ENCODE measurements around the gene FAM117B. TPM values are rescaled to one million over a fixed set of nuclear protein-coding genes. Genes with fewer than 3 reads are reported as not detected.

FAM117B gene
- total RNA-seq, 2 donors from 2014 or later: 7.0 to 17.1 TPM

- Histone ChIP-seq H3K4me3 (no peak overlapping the region), H3K27ac (no peak overlapping the region), H3K9me3 (no peaks in the 10 kb centered on the region), H3K27me3 (no peaks in the 10 kb centered on the region), H3K4me1 (no peaks in the 10 kb centered on the region), H3K36me3 (replicated peaks in 1 of 2; ENCODE audit: insufficient read depth in 1 of 2, low read depth in 2 of 2) (no peaks in the 10 kb centered on the region)
- no peak for TF ChIP-seq POLR2A (IDR thresholded peaks at IDR 0.05)
- TF ChIP-seq CTCF (IDR thresholded peaks at IDR 0.05): no peak
- ATAC-seq: no peak
- 82 to 89% methylated on average over 3 of the region's 3 CpGs for WGBS, 2 donors
- DNase-seq: no peak
- intact Hi-C loops (cut with DNase I): no loop called here
Observed at GRCh38 chr2:202764991-202765390, 130.2 kb downstream of the FAM117B start.

GRCh38 chr2:202765436-202765835 lies 130.7 kb downstream of the FAM117B start:
- Histone ChIP-seq H3K4me1 (no peaks in the 10 kb centered on the region), H3K27ac (no peak overlapping the region), H3K4me3 (no peak overlapping the region), H3K27me3 (no peaks in the 10 kb centered on the region), H3K36me3 (replicated peaks in 1 of 2; ENCODE audit: insufficient read depth in 1 of 2, low read depth in 2 of 2) (no peaks in the 10 kb centered on the region), H3K9me3 (no peaks in the 10 kb centered on the region)
- ATAC-seq (no peak), DNase-seq (no peak)
- TF ChIP-seq POLR2A (IDR thresholded peaks at IDR 0.05) (no peak), CTCF (IDR thresholded peaks at IDR 0.05) (no peak)
- intact Hi-C loops (cut with DNase I): no loop called here
- 84 to 92% methylated on average over 4 to 5 of the region's 5 CpGs for WGBS, 2 donors

- no peak overlapping the region for H3K27ac ChIP-seq
- intact Hi-C loops (cut with DNase I): no loop called here
- TF ChIP-seq POLR2A (IDR thresholded peaks at IDR 0.05) (no peak), CTCF (IDR thresholded peaks at IDR 0.05) (no peak)
- no peak for ATAC-seq
- peaks cover 9% of the 10 kb centered on the region for H3K4me1 ChIP-seq
- H3K4me3 ChIP-seq: no peak overlapping the region
- no peaks in the 10 kb centered on the region for H3K9me3 ChIP-seq
- DNase-seq: no peak
- H3K36me3 ChIP-seq (replicated peaks in 1 of 2; ENCODE audit: insufficient read depth in 1 of 2, low read depth in 2 of 2): no peaks in the 10 kb centered on the region
- no peaks in the 10 kb centered on the region for H3K27me3 ChIP-seq
Observed at GRCh38 chr2:202768273-202768672, 133.5 kb downstream of the FAM117B start.

GRCh38 chr2:202769201-202769600 lies 134.4 kb downstream of the FAM117B start:
- TF ChIP-seq CTCF (IDR thresholded peaks at IDR 0.05) (no peak), POLR2A (IDR thresholded peaks at IDR 0.05) (no peak)
- DNase-seq: no peak
- ATAC-seq: no peak

GRCh38 chr2:202771336-202771735 lies 136.6 kb downstream of the FAM117B start:
- TF ChIP-seq CTCF (IDR thresholded peaks at IDR 0.05): no peak
- TF ChIP-seq POLR2A (IDR thresholded peaks at IDR 0.05): no peak
- no peak for ATAC-seq
- intact Hi-C loops (cut with DNase I): no loop called here

More at GRCh38 chr2:202769201-202769600, 134.4 kb downstream of the FAM117B start:
- no peaks in the 10 kb centered on the region for H3K9me3 ChIP-seq
- H3K4me1 ChIP-seq: peaks cover 9% of the 10 kb centered on the region
- no peaks in the 10 kb centered on the region for H3K27me3 ChIP-seq
- H3K36me3 ChIP-seq (replicated peaks in 1 of 2; ENCODE audit: insufficient read depth in 1 of 2, low read depth in 2 of 2): no peaks in the 10 kb centered on the region
- H3K4me3 ChIP-seq: no peak overlapping the region
- intact Hi-C loops (cut with DNase I): no loop called here
- no peak overlapping the region for H3K27ac ChIP-seq

More at GRCh38 chr2:202771336-202771735, 136.6 kb downstream of the FAM117B start:
- H3K9me3 ChIP-seq: no peaks in the 10 kb centered on the region
- no peak overlapping the region for H3K4me3 ChIP-seq
- no peak overlapping the region for H3K27ac ChIP-seq
- peaks cover 9% of the 10 kb centered on the region for H3K4me1 ChIP-seq
- no peaks in the 10 kb centered on the region for H3K36me3 ChIP-seq (replicated peaks in 1 of 2; ENCODE audit: insufficient read depth in 1 of 2, low read depth in 2 of 2)
- no peaks in the 10 kb centered on the region for H3K27me3 ChIP-seq
- 84 to 91% methylated on average over 1 of the region's 1 CpG for WGBS, 2 donors
- no peak for DNase-seq
